Parathyroid adenoma (tissue), 2 donors: ENCODE results near the gene CYSTM1.

Source experiments
- H2AFZ ChIP-seq: fragments of 300-600 bp; sonication (generic); one replicate; pipeline ENCODE4 v1.7.0; 2017; ENCODE audit warnings: antibody characterized with exemption, mild to moderate bottlenecking
- H3K27ac ChIP-seq: fragments of 300-600 bp; sonication (generic); one replicate; pipeline ENCODE4 v1.7.0; 2017
- H3K27me3 ChIP-seq: fragments of 300-600 bp; sonication (generic); one replicate; pipeline ENCODE4 v1.7.0; 2017; ENCODE audit warnings: low read length; ENCODE audit not compliant: control insufficient read depth, insufficient read depth
- H3K36me3 ChIP-seq: fragments of 300-600 bp; sonication (generic); one replicate; pipeline ENCODE4 v1.7.0; 2017; ENCODE audit warnings: low read length; ENCODE audit not compliant: control insufficient read depth, insufficient read depth
- H3K4me1 ChIP-seq: fragments of 300-600 bp; sonication (generic); one replicate; pipeline ENCODE4 v1.7.0; 2017; ENCODE audit warnings: control low read depth
- H3K4me2 ChIP-seq: fragments of 300-600 bp; sonication (generic); one replicate; pipeline ENCODE4 v1.7.0; 2017; ENCODE audit warnings: low read length
- H3K4me3 ChIP-seq: fragments of 300-600 bp; sonication (generic); one replicate; pipeline ENCODE4 v1.7.0; 2017; ENCODE audit warnings: low read depth, low read length
- H3K79me2 ChIP-seq: fragments of 300-600 bp; sonication (generic); one replicate; pipeline ENCODE4 v1.7.0; 2017; ENCODE audit warnings: control low read depth
- H3K9ac ChIP-seq: fragments of 300-600 bp; sonication (generic); one replicate; pipeline ENCODE4 v1.7.0; 2017; ENCODE audit warnings: mild to moderate bottlenecking
- H3K9me3 ChIP-seq: fragments of 300-600 bp; sonication (generic); one replicate; pipeline ENCODE4 v1.7.0; 2017; ENCODE audit warnings: low read length; ENCODE audit not compliant: control insufficient read depth
- TF ChIP-seq, protein P1 (sequence below): fragments of 300-600 bp; sonication (generic); IDR thresholded peaks from one replicate; pipeline ENCODE4 v1.7.0; 2017; ENCODE audit warnings: antibody characterized with exemption, mild to moderate bottlenecking
- donor health status: primary hyperparathyroidism.

The CYSTM1 gene

GRCh38 chr5:140266471-140267200 lies 91.6 kb downstream of the CYSTM1 start:
- no peak overlapping the region for H3K4me3 ChIP-seq
- H3K4me2 ChIP-seq: no peak overlapping the region
- H3K4me1 ChIP-seq: peaks cover 13% of the 10 kb centered on the region
- TF ChIP-seq, protein P1, sequence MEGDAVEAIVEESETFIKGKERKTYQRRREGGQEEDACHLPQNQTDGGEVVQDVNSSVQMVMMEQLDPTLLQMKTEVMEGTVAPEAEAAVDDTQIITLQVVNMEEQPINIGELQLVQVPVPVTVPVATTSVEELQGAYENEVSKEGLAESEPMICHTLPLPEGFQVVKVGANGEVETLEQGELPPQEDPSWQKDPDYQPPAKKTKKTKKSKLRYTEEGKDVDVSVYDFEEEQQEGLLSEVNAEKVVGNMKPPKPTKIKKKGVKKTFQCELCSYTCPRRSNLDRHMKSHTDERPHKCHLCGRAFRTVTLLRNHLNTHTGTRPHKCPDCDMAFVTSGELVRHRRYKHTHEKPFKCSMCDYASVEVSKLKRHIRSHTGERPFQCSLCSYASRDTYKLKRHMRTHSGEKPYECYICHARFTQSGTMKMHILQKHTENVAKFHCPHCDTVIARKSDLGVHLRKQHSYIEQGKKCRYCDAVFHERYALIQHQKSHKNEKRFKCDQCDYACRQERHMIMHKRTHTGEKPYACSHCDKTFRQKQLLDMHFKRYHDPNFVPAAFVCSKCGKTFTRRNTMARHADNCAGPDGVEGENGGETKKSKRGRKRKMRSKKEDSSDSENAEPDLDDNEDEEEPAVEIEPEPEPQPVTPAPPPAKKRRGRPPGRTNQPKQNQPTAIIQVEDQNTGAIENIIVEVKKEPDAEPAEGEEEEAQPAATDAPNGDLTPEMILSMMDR: no peak
- no peak overlapping the region for H3K9ac ChIP-seq
- H3K27ac ChIP-seq: no peak overlapping the region
- no peaks in the 10 kb centered on the region for H3K9me3 ChIP-seq
- H3K79me2 ChIP-seq: peaks cover 14% of the 10 kb centered on the region
- no peaks in the 10 kb centered on the region for H3K36me3 ChIP-seq
- H2AFZ ChIP-seq: no peak overlapping the region
- no peaks in the 10 kb centered on the region for H3K27me3 ChIP-seq

- no peak overlapping the region for H3K4me2 ChIP-seq
- H2AFZ ChIP-seq: no peak overlapping the region
- peaks cover 14% of the 10 kb centered on the region for H3K79me2 ChIP-seq
- TF ChIP-seq, protein P1: no peak
- H3K36me3 ChIP-seq: no peaks in the 10 kb centered on the region
- peaks cover 7% of the 10 kb centered on the region for H3K4me1 ChIP-seq
- no peak overlapping the region for H3K27ac ChIP-seq
- H3K4me3 ChIP-seq: no peak overlapping the region
- H3K27me3 ChIP-seq: no peaks in the 10 kb centered on the region
- no peak overlapping the region for H3K9ac ChIP-seq
- no peaks in the 10 kb centered on the region for H3K9me3 ChIP-seq
Measured at GRCh38 chr5:140267201-140267540, 92.2 kb downstream of the CYSTM1 start.

DNA sequence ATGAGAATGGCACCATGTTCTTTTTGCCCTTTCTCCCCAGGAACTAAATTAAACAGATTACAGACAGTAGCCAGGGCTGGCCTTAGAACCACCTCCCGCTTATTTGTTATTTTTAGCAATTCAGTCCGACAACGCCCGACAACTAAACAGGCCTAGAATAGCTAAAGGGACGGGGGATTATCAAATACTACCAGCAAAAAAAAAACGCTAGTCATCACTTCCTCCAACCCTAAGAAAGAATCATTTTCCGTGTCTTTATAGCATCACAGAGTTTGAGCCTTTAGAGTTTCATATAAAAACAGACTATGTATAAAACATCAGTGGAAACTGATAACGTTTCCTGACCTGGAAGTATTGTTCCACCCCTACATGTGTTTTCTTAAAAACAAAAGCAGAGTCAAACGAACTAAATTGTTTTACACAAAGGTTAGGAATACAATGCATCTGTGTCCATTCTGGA lies 92.6 kb downstream of the CYSTM1 start:
- Histone ChIP-seq H3K27ac (no peak overlapping the region), H3K4me2 (no peak overlapping the region), H3K4me1 (peaks cover 3% of the 10 kb centered on the region), H3K27me3 (no peaks in the 10 kb centered on the region), H3K4me3 (no peak overlapping the region), H3K9ac (no peak overlapping the region), H3K79me2 (peaks cover 14% of the 10 kb centered on the region), H2AFZ (no peak overlapping the region), H3K9me3 (no peaks in the 10 kb centered on the region), H3K36me3 (no peaks in the 10 kb centered on the region)
- TF ChIP-seq, protein P1: no peak

DNA sequence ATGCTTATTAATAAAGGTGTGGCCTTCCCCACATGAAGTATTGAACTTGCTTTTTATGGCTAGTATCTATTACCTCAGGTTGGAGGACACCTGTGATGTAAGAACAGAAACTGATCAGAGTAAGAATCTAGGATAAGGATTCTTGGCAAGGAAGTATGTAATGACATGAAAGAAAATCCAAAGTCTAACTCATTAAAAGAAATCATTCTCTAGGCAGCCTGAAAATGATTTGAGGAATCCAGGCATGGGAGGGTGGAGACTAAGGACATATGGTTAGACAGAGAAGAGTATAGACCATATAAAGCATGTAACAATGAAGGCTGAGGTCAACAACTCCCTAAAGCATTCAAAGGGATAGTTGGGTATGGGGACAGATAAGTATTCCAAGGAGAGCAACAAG lies 95.0 kb downstream of the CYSTM1 start:
- Histone ChIP-seq H3K27me3 (no peaks in the 10 kb centered on the region), H3K4me1 (no peaks in the 10 kb centered on the region), H2AFZ (no peak overlapping the region), H3K9me3 (no peaks in the 10 kb centered on the region), H3K9ac (no peak overlapping the region), H3K36me3 (no peaks in the 10 kb centered on the region), H3K4me2 (no peak overlapping the region), H3K79me2 (peaks cover 18% of the 10 kb centered on the region), H3K4me3 (no peak overlapping the region), H3K27ac (no peak overlapping the region)
- TF ChIP-seq, protein P1: no peak

DNA sequence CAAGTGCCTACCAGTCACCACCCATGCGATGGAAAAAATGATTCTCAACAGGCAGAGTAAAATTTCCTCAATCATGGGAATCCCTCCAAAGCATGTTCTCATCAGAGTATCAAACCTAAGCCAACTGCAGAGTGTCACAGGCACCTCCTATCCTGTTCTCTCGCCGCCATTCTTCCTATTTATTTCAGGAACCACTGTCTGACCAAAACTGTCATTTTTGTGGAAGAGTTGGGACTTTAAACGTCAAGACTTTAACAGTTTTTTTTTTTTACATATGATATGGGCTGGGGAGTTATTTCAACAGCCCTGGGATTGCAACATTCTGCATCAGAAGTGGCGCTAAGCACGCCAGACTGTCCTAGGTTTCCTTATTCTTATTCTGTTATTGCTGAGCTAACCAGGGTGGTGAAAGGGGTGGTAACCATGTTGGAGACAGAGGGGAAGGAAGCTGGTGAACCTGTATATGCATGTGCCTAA lies 98.5 kb downstream of the CYSTM1 start:
- Histone ChIP-seq H3K4me3 (no peak overlapping the region), H3K9ac (no peak overlapping the region), H3K9me3 (no peaks in the 10 kb centered on the region), H3K36me3 (no peaks in the 10 kb centered on the region), H3K4me1 (peaks cover 5% of the 10 kb centered on the region), H3K27ac (no peak overlapping the region), H3K4me2 (no peak overlapping the region), H2AFZ (no peak overlapping the region), H3K27me3 (no peaks in the 10 kb centered on the region), H3K79me2 (peaks cover 18% of the 10 kb centered on the region)
- TF ChIP-seq, protein P1: no peak
